Activated naive CD4-positive, alpha-beta T cell (primary cell): ENCODE measurements around the gene LRRC7.

Experiments
- DNase-seq, 4 experiments: peaks; one replicate each; lab custom pipeline; 2025; lab: John Stamatoyannopoulos, UW

Gene LRRC7

GRCh38 chr1:69567652-69568420 lies at the start of gene LRRC7:
LRRC7 (plus strand) TSS chr1:69567922; CDS start chr1:69568640, 718 bp downstream.
- no peak for DNase-seq

GRCh38 chr1:69519006-69519405 lies 48.7 kb upstream of the LRRC7 start:
- DNase-seq: no peak

- DNase-seq: no peak
Observed at GRCh38 chr1:69520326-69520725, 47.4 kb upstream of the LRRC7 start.

GRCh38 chr1:69523032-69523431 lies 44.7 kb upstream of the LRRC7 start:
- no peak for DNase-seq

- no peak for DNase-seq
Observed at GRCh38 chr1:69523461-69523860, 44.3 kb upstream of the LRRC7 start.

GRCh38 chr1:69524015-69524414 lies 43.7 kb upstream of the LRRC7 start:
- DNase-seq: no peak

GRCh38 chr1:69527273-69527672 lies 40.4 kb upstream of the LRRC7 start:
- DNase-seq: no peak

- DNase-seq: no peak
Observed at GRCh38 chr1:69528376-69528775, 39.3 kb upstream of the LRRC7 start.

GRCh38 chr1:69533343-69533742 lies 34.4 kb upstream of the LRRC7 start:
- no peak for DNase-seq

GRCh38 chr1:69534829-69535228 lies 32.9 kb upstream of the LRRC7 start:
- no peak for DNase-seq

GRCh38 chr1:69535490-69535889 lies 32.2 kb upstream of the LRRC7 start:
- DNase-seq: no peak

- no peak for DNase-seq
Observed at GRCh38 chr1:69540052-69540451, 27.7 kb upstream of the LRRC7 start.

GRCh38 chr1:69551476-69552324 lies 16.0 kb upstream of the LRRC7 start:
- DNase-seq: no peak

- no peak for DNase-seq
Observed at GRCh38 chr1:69553726-69554125, 14.0 kb upstream of the LRRC7 start.

GRCh38 chr1:69568421-69569174 lies 876 bp downstream of the LRRC7 start:
- no peak for DNase-seq

- no peak for DNase-seq
Observed at GRCh38 chr1:69569175-69569541, 1.4 kb downstream of the LRRC7 start.

- DNase-seq: no peak
Observed at GRCh38 chr1:69569576-69570328, 2.0 kb downstream of the LRRC7 start.

- DNase-seq: no peak
Observed at GRCh38 chr1:69570356-69570755, 2.6 kb downstream of the LRRC7 start.

GRCh38 chr1:69572921-69573320 lies 5.2 kb downstream of the LRRC7 start:
- DNase-seq: no peak

GRCh38 chr1:69573911-69574310 lies 6.2 kb downstream of the LRRC7 start:
- DNase-seq: no peak

GRCh38 chr1:69585666-69586065 lies 17.9 kb downstream of the LRRC7 start:
- no peak for DNase-seq

- DNase-seq: no peak
Observed at GRCh38 chr1:69587391-69587790, 19.7 kb downstream of the LRRC7 start.
